ENCODE measurements around the gene SSH3. TPM values are rescaled to one million over a fixed set of nuclear protein-coding genes. Genes with fewer than 3 reads are reported as not detected.
A peak's percentile ranks its signal among the peaks of the same experiment; 100 is the strongest.

Gene SSH3
- total RNA-seq, 2 donors from 2014 or later: 16.2 to 30.6 TPM

DNA sequence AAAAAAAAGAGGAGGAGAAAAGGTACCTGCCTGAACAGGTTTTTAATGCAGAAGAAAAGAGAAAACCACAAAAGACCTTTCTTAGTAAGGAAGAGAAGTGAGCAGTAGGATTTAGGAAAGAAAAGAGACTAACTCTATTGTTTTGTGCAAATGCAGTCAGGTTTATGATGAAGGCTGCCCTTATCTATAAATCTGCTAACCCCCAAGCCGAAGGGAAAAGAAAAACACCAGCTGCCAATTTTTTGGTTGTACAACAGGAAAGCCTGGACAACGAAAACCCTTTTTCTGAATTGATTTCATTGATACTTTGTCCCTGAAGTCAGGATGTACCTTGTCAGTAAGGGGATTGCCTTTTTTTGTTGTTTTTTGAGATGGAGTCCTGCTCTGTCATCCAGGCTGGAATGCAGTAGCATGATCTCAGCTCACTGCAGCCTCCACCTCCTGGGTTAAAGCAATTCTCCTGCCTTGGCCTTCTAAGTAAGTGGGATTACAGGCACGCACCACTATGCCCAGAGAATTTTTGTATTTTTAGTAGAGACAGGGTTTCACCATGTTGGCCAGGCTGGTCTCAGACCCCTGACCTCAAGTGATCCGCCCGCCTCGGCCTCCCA lies 28.9 kb downstream of the SSH3 start:
- H3K4me1 ChIP-seq: no peaks in the 10 kb centered on the region
- no peak overlapping the region for H3K27ac ChIP-seq
- H3K36me3 ChIP-seq (replicated peaks in 1 of 2; ENCODE audit: insufficient read depth in 1 of 2, low read depth in 2 of 2): no peaks in the 10 kb centered on the region
- TF ChIP-seq, protein P1, sequence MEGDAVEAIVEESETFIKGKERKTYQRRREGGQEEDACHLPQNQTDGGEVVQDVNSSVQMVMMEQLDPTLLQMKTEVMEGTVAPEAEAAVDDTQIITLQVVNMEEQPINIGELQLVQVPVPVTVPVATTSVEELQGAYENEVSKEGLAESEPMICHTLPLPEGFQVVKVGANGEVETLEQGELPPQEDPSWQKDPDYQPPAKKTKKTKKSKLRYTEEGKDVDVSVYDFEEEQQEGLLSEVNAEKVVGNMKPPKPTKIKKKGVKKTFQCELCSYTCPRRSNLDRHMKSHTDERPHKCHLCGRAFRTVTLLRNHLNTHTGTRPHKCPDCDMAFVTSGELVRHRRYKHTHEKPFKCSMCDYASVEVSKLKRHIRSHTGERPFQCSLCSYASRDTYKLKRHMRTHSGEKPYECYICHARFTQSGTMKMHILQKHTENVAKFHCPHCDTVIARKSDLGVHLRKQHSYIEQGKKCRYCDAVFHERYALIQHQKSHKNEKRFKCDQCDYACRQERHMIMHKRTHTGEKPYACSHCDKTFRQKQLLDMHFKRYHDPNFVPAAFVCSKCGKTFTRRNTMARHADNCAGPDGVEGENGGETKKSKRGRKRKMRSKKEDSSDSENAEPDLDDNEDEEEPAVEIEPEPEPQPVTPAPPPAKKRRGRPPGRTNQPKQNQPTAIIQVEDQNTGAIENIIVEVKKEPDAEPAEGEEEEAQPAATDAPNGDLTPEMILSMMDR (IDR thresholded peaks at IDR 0.05): no peak
- no peak for TF ChIP-seq POLR2A (IDR thresholded peaks at IDR 0.05)
- H3K9me3 ChIP-seq: no peaks in the 10 kb centered on the region
- ATAC-seq (no peak), DNase-seq (no peak)
- H3K4me3 ChIP-seq: no peak overlapping the region
- 85 to 86% methylated on average over 6 of the region's 6 CpGs for WGBS, 2 donors
- intact Hi-C loops (cut with DNase I): no loop called here
- H3K27me3 ChIP-seq: no peaks in the 10 kb centered on the region

DNA sequence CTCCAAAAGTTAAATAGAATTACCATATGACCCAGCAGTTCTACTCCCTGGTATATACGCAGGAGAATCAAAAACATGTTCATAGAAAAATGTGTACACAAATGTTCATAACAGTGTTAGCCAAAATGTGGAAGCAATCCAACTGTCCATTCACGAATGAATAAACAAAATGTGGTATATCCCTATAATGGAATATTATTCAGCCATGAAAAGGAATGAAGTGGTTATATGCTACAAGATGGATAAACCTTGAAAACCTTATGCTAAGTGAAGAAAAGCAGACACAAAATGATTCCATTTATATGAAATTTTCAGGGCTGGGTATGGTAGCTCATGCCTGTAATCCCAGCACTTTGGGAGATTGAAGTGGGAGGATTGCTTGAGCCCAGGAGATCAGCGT lies 33.9 kb downstream of the SSH3 start:
- Histone ChIP-seq H3K4me3 (no peak overlapping the region), H3K36me3 (replicated peaks in 1 of 2; ENCODE audit: insufficient read depth in 1 of 2, low read depth in 2 of 2) (no peaks in the 10 kb centered on the region), H3K4me1 (no peaks in the 10 kb centered on the region), H3K27ac (no peak overlapping the region), H3K27me3 (no peaks in the 10 kb centered on the region), H3K9me3 (no peaks in the 10 kb centered on the region)
- no peak for DNase-seq
- 90 to 96% methylated on average over 3 of the region's 3 CpGs for WGBS, 2 donors
- no peak for ATAC-seq
- intact Hi-C loops (cut with DNase I): no loop called here
- no peak for TF ChIP-seq POLR2A (IDR thresholded peaks at IDR 0.05)
- TF ChIP-seq, protein P1 (IDR thresholded peaks at IDR 0.05): no peak

DNA sequence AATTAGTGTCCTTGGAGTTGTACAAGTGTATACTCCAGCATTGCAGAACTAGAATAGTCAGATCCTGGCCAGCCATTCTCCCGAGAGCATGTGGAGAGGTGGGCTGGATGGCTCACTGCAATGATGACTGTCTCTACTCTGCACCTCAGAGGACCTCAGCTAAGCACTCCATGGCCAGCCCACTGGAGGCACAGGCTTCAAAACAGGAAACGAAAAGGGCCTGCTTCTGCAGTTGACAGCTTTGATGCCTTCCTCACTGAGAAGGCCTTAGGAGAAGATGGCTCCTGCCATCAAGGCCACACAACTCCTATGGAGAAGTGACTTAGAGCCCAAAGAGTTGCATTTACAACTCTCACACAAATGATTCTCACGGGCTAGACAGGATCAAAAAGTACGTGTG lies 40.9 kb downstream of the SSH3 start:
- DNase-seq: no peak
- TF ChIP-seq, protein P1 (IDR thresholded peaks at IDR 0.05): no peak
- H3K27ac ChIP-seq: peak overlapping the region; percentile 45 to 82 (median 76)
- peaks cover 49% of the 10 kb centered on the region for H3K4me1 ChIP-seq
- H3K27me3 ChIP-seq: no peaks in the 10 kb centered on the region
- no peak overlapping the region for H3K4me3 ChIP-seq
- ATAC-seq: no peak
- WGBS, 2 donors: 79 to 80% methylated on average over 4 of the region's 4 CpGs
- H3K9me3 ChIP-seq: no peaks in the 10 kb centered on the region
- intact Hi-C loops (cut with DNase I): no loop called here
- H3K36me3 ChIP-seq (replicated peaks in 1 of 2; ENCODE audit: insufficient read depth in 1 of 2, low read depth in 2 of 2): no peaks in the 10 kb centered on the region

DNA sequence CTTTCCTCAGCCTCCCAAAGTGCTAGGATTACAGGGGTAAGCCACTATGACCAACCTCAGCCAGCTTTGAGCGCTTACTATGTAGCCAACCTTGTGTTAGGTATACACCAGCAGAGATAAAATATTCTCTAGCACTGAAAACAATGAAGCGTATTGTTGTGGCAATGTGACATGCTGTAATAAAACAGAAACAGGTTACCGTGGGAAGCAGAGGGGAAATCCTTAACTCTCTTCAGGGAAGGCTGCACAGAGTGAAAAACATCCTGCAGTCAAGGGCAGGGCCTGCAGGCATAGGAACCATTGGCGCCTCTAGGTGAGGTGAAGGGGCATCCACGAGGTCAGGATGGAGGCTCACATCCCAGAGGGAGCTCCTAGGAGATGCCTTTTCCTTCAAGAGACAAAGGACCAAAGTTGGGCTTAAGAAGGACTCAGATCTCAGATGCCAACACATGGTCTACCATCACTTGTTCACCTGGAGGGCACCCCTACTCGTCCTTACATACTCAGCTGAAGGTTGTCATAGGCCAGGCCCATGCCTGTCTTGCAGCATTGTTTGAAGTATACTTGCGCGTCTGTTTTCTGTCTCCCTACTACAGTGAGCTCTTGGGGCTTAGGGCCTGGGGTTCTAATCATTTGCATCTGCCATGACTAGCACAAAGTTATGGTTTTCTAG lies 42.1 kb downstream of the SSH3 start:
- no peaks in the 10 kb centered on the region for H3K9me3 ChIP-seq
- intact Hi-C loops (cut with DNase I): loop anchor here (5.0 kb wide), 1 partner anchor 37 kb away; no protein-coding TSS in a partner anchor
- TF ChIP-seq, protein P1 (IDR thresholded peaks at IDR 0.05): no peak
- TF ChIP-seq POLR2A (IDR thresholded peaks at IDR 0.05): peak in 2 of 3 donors; percentile 29 to 31
- peak overlapping the region; percentile 68 to 82 (median 76) for H3K27ac ChIP-seq
- ATAC-seq: peak; percentile 50
- DNase-seq: peak in 2 of 4 donors; percentile 20 to 30
- no peak overlapping the region for H3K4me3 ChIP-seq
- H3K36me3 ChIP-seq (replicated peaks in 1 of 2; ENCODE audit: insufficient read depth in 1 of 2, low read depth in 2 of 2): no peaks in the 10 kb centered on the region
- no peaks in the 10 kb centered on the region for H3K27me3 ChIP-seq
- peaks cover 58% of the 10 kb centered on the region for H3K4me1 ChIP-seq
- 39 to 47% methylated on average over 8 of the region's 8 CpGs for WGBS, 2 donors
